Jurkat, Clone E6-1 (cell line): ENCODE measurements around the gene SNAPIN. TPM values are rescaled to one million over a fixed set of nuclear protein-coding genes. Genes with fewer than 3 reads are reported as not detected.

Experiments
- DNase-seq: peaks from one replicate; pipeline ENCODE4 v3.0.0-alpha.2; 2011; ENCODE audit warnings: low read depth, low spot score
- H3K4me3 ChIP-seq: 2 replicates; pipeline ENCODE4 v1.5.1; 2011; ENCODE audit warnings: mild to moderate bottlenecking, low read length, control low read depth, moderate library complexity
- polyA plus RNA-seq: library from polyadenylated mRNA; unstranded; fragments of >200 nt; gene quantifications from one replicate; pipeline ENCODE4 v1.2.1, GENCODE V29; 2012; ENCODE audit warnings: missing spikeins; ENCODE audit not compliant: insufficient read length, insufficient read depth

SNAPIN gene, protein sequence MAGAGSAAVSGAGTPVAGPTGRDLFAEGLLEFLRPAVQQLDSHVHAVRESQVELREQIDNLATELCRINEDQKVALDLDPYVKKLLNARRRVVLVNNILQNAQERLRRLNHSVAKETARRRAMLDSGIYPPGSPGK
- 58.8 TPM for polyA plus RNA-seq

DNA sequence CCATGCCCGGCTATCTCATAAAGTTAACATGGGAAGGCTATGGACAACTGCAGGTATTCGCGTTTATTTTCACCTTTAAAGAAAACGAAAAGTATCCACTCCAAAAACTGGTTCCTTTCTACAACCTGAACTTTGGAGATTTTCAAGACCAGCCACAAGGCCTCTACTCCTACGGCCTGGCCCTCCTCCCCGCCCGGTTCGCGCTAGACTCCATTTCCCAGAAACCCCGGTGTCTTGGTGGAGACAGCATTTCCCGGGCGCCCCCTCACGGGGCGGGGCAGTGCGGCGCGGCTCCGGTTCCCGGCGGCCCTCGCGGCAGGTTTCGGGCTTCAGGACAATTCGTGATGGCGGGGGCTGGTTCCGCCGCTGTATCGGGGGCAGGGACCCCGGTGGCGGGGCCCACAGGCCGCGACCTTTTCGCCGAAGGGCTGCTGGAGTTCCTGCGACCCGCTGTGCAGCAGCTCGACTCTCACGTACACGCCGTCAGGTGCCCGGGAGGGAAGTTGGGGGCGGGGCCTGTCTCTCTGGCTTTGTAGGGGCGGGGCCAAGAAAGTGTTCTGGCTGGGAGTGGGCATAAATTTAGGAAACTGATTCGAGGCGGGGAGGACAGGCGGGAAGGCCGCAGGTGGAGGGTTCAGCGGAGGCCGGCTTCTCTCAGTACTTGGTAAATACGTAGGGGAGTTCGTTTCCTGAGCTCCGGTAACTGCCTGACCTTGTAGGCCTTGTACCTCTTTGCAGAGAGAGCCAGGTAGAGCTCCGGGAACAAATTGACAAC lies at the start of gene SNAPIN:
SNAPIN (plus strand) TSS at position 304 of the 775 bp plus-strand sequence; CDS start at position 345, 41 bp downstream.
- peak; percentile 73 for DNase-seq
- H3K4me3 ChIP-seq: peak within 1 kb of the TSS; percentile 88

DNA sequence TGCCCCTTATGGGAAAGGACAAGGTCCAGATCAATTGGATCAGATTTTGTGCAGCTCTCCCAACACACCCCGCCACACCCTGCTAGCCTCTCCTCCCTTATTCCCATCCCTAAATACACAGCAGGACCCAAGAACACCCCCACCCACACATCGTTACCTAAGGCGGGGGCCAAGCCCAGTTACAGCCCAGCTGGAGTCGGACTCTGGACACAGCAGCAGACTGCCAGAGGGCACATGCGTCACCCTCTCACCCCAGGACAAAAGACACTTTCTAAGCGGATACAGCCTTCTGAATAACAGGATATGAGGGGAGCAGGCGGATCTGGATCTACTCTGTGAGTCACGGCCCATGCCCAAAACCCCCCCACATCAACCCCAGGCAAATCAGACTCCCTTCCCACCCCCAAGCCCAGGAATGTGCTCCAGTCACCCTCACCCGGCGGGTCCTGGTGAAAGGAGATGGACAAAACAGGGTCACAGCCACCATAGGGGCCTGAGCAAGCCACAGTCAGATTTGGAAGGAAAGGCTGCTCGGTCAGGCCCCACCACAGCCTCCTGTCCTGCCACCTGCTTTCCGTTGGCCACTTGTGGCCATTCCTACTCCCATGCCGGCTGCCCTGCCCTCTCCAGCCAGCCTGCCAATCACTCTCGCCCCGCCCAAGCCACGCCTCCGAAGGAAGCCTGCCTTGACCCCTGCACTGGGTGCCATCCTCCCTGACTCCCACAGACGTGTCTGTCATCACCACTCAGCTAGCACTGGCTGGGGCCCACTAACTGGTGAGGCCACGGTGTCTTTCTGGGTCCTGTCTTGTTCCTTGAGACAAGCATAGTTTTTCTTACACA lies 49.5 kb upstream of the SNAPIN start:
- no peak for DNase-seq
- H3K4me3 ChIP-seq: no peak overlapping the region

DNA sequence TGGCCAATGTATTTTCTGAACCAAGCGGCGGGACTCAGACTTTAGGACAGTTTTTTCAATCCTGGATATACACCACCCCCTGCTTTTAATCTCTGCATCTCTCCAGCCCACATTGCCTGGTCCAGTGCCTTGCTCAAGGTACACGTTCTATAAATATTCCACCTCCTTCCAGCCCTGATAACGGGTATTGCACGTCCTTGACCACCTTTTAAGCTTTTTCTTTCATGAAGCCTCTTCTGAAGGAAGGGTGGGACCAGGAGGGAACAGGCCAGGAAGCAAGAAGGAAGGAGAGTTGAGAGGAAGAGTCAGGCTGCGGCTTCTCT lies 49.0 kb upstream of the SNAPIN start:
- no peak overlapping the region for H3K4me3 ChIP-seq
- DNase-seq: no peak

DNA sequence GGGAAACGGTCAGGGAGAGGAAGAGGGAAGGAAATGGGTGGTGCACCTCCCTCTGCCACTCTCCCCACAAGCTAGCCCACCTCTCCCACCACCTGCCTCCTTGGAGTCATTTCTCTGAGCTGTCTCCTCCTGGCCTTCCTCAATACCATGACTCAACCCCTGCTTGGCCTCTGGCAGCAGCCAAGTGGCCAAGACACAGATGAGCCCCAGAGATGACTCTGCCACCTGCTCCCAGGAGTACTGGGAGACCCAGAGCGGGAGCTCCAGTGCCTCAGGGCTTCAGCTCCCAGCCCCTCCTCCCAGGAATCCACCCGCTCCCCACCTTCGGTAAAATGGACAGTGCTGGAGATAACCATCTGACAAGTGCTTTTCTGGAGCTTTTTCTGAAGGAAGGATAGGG lies 48.2 kb upstream of the SNAPIN start:
- no peak for DNase-seq
- no peak overlapping the region for H3K4me3 ChIP-seq

DNA sequence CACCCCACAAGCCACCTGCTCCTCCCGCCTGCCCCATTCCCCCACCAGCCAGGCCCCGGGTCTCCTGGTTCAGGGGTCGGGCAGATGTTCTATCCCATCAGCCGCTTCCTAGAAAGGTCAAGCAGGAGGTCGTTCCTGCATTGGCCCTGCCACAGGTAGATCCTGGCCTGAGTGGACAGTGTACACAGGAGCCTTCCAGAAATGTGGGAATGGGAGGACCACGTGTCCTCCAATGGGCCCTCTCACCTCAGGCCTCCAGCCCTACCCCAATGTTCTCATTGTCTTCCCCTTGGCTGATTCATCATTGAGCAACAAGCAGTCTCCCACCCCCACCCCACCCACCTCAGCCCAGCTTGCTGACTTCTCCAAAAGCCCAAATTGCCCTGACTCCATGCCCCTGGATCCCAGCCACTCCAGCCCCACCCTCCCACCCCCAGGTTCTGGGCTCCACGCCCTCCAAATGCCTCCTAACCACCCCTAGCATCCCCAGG lies 47.6 kb upstream of the SNAPIN start:
- DNase-seq: no peak
- H3K4me3 ChIP-seq: no peak overlapping the region

DNA sequence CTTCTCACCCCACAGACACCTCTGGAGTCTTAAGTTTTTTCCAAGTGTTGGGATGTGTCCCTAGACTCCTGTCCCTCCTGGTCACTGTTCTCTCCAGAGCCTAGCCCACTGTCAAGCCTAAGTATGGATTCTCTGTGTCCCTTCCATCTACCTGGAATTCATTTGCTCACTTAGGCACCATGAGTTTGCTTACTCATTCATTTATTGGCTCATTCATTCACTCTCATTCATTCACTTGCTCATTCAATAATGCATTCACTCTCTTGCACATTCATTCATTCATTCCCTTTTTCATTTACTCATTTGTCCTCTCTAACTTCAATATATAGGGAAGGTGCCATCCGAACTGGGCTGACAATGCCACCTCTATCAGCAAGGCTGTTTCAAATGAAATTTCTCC lies 47.1 kb upstream of the SNAPIN start:
- DNase-seq: no peak
- no peak overlapping the region for H3K4me3 ChIP-seq

DNA sequence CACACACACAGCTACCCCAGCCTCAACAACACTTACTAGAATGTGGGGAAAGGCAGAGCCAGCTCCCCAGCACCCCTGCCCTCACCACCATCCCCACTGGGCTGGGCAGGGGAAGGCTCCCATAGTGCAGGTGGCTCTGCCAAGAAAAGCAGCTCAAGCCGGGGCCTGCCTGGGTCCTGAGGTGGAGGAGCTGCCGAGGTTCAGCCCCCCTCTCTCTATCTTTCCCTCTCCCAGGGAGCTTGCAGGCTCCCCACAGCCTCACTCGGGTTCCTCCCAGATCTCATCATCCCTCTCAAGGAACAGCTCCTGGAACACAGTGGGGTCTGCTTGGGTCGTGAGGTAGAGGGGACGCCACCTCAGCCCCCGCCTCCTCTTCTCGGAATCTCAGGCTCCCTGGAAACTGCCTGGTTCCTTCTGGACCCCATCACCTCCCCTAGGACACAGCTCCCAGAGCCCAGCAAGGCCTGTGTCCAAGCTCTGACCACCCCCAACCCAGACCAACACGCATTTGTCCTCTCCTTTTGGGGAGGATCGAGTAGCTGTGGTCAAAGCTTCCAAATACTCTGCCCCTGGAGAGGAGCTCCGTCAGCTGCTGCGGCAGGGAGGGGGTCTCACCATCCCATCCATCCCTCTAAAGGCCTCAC lies 46.3 kb upstream of the SNAPIN start:
- H3K4me3 ChIP-seq: no peak overlapping the region
- DNase-seq: no peak

DNA sequence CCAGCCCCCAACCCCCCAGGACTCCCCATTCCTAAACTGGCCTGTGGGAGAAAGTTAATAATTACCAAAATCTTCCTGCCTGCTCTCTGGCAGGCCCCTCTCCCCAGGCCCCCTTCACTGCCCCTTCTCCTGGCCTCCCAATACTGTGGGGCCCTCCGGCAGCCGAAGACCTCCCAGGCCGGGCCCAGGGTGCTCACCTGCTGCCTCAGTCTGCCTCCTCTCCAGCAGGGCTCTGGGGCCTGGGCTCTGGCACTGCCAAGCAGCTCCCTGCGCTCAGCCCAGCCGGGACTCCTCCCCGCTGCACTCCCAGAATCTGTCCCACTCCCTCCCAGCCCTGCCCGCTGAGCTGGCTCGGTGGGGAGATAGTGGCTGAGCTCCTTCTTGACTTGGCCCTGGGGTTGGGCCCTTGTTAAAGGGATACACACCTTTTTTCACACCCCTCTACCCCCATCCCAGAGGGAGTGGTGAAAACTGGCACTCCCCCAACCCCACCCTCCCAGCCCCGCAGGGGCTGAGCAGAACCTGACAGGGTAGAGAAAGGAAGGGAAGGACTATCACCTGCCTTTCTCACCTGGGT lies 45.7 kb upstream of the SNAPIN start, which contains the start of gene S100A16:
S100A16 (minus strand) TSS at position 383 of the 577 bp plus-strand sequence. CDS start 4,986 bp downstream, outside the sequence.
- DNase-seq: no peak
- no peak within 1 kb of the TSS for H3K4me3 ChIP-seq

DNA sequence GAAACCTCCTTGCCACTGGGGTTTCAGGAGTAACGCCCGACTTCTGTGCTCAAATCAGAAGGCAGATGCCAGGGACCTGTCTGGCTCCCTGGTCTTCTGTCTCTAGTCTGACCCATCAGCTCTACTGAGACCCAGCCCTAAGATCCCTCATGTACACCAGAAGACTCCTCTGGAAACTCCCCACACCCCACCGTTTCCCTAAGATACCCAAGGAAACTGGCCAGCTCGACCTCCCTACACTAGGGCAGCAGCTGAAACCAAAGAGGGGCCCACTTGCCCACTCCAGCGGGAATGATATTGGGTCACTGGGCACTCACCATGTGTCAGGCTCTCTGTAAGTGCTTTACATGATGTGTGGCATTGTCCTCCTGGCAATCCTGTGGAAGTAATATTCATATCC lies 45.1 kb upstream of the SNAPIN start:
- no peak overlapping the region for H3K4me3 ChIP-seq
- no peak for DNase-seq

DNA sequence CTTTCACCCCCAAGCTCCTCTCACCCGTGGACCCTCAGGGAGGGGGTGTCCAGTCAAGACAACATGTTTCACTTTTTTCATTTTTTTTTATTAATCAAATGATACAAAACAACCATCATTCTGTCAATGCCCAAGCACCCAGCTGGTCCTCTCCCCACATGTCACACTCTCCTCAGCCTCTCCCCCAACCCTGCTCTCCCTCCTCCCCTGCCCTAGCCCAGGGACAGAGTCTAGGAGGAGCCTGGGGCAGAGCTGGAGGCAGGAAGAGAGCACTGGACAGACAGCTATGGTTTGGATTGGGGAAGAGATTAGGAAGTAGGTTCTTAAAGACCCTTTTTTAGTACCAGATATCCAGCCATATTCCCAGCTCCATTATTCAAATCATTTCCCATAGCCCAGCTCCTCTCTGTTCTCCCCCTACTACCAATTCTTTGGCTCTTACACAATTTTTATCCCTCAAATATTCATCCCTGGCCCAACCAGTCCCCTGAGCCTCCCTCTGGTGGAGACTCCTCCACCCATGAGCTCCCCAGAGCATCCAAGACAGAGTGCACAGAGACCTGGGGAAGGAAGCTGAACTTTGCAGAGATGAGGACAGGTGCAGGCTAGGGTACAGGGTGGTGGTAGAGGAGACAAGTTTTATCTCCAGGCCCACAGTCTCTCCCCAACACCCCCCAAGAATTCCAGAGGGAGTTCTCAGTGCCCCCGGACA lies 44.2 kb upstream of the SNAPIN start:
- DNase-seq: no peak
- no peak overlapping the region for H3K4me3 ChIP-seq

DNA sequence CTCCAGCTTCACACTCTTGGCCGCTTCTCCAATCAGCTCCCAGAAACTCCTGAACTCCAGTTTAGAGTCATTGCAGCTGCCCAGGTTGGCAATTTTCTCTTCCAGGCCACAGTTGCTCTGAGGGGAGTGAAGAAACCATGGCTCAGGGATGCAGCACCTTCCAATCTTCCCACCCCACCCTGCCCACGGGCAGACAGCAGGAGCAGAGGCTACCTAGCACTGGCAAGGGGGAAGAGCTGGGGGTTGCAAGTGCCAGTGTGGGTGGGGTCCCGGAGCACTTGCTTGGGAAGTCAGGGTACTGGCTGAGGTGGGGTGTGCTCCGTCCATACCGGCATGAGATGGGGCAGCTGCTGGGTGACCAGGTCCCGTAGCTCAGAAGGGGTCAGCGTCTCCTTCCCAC lies 43.6 kb upstream of the SNAPIN start:
- DNase-seq: no peak
- H3K4me3 ChIP-seq: no peak overlapping the region

DNA sequence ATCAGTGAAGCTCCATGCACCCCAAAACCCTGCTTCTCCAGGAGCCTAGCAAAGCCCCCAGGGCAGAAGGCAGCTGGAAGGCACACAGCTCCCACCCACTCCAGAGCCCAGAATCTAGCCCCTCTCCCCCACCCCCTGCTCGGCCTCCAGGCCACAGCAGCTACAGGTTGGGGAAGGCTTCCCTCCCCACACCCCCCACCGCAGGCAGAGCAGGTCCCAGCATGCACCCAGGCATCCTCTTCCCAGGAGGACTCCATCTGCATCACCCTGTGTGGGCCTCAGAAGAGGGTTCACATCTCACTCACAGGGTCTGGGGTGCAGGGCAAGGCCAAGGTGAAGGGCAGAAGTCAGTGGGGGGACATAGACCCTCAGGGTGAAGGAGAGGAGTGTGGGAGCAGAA lies 43.1 kb upstream of the SNAPIN start:
- H3K4me3 ChIP-seq: no peak overlapping the region
- DNase-seq: no peak

DNA sequence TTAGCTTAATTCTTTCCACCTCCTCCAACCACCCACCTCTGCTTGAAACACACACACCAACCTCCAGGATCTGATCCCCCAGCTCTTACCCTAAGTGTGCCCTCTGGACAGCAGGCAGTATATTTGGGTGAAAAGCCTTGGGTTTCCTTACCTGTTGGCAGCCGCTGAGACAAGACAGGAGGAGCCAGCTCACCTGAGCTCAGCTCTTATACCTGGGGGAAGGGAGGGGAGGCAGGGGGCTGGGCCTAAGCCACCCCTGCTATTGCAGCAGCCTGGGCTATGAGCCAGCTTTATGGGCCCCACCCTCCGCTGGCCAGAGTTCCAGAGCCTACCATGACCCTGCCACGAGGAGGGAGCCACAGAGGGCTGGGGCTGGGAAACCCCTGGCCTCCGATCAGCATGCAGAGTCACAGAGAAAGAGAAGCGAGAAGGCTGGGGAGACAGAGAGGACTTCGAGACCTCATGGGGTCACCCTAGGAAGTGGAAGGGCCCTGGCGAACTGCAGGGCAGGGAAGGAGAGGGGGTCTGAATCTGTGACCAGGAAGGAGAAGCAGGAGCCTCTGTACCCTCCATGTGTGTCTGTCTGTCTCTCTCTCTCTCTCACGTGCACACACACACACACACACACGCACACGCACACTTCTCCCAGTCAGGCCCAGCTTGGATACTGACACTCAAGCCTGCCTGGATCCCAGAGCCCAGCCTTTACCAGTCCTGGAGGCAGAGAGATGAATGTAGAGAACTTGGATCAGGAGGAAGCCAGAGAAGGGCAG lies 42.2 kb upstream of the SNAPIN start, which contains the start of gene S100A14:
S100A14 (minus strand) TSS at position 182 of the 773 bp plus-strand sequence. CDS start 467 bp downstream, outside the sequence.
- no peak for DNase-seq
- no peak within 1 kb of the TSS for H3K4me3 ChIP-seq

DNA sequence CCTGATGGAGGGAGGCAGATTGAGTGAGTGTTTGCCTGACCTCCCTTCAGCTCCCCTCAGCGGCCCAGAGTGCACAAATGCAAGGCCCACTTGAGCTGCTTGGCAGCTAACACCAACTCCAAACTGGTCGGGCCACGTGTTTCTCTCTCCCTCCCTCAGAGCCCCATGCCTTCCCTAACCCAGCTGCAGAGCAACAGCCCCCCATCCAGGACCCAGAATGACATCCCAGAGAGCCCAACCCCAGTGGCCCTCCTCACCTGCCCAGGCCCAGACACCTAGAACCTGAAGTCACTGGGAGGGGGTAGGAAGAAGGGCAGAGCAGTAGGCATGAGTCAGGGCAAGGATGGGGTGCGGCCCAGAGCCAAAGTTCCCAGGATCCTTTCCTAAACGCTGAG lies 41.6 kb upstream of the SNAPIN start:
- no peak overlapping the region for H3K4me3 ChIP-seq
- DNase-seq: no peak

DNA sequence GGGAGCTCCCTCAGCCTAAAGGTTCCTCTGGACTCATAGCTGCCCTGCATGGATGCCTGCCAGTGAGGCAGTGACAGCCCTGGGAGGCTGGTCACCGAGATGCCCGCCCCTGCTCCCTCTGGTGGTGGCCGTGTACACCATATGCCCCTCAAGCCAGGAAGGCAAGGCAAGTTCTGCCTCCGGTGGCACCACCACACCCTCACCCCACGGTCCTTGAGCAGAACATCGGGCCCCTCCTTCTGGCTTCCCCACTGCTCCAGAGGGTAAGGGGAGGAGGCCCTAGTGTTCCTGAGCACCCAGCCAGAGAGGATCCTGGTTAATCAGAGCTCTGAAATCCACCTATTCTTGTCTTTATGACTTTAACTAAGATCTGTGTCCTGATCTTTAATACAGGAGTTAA lies 40.8 kb upstream of the SNAPIN start:
- no peak overlapping the region for H3K4me3 ChIP-seq
- DNase-seq: peak; percentile 50

DNA sequence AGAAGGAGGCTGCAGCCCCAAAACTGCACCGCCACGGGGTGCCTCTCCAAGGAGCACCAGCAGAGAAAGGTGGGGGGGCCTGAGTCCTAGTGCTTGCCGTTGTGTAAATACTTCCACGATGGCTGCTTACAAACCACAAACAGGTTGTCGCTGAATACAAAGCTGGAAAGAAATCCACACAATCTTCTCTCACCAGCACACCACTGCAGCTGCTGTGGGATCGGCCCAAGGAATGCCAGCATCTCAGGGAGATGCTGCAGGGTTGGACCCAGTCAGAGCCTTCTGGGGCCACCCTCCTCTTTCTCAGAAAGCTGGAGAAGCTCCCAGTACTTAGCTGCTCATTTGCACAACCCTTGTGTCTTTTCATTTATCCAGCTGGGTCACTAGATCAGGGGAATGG lies 39.3 kb upstream of the SNAPIN start:
- DNase-seq: no peak
- H3K4me3 ChIP-seq: no peak overlapping the region

DNA sequence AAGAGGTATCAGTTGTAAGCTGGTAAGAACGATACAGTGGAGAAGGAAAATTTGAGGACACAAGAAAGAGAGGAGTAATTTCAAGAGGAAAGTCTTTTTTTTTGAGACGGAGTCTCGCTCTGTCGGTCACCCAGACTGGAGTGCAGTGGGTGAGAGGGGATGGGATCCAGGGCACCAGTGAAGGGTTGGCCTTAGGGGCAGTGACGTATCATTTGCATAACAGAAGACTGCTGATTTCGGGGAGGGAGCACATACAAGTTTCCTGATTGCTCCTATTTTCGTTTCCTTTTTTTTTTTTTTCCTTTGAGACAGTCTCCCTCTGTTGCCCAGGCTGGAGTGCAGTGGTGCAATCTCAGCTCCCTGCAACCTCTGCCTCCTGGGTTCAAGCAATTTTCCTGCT lies 35.4 kb upstream of the SNAPIN start:
- DNase-seq: no peak
- no peak overlapping the region for H3K4me3 ChIP-seq
